Fibroblast of gingiva (primary cell): ENCODE measurements around the gene MYO6.

Experiments
- DNase-seq: peaks from one replicate; pipeline ENCODE4 v3.0.0-alpha.2; 2011; ENCODE audit warnings: low read depth

MYO6 gene

GRCh38 chr6:75947935-75948334, 198.9 kb downstream of the MYO6 start:
- DNase-seq = no peak

- no peak for DNase-seq
Measured at GRCh38 chr6:75952128-75952527, 203.1 kb downstream of the MYO6 start.

- no peak for DNase-seq
Measured at GRCh38 chr6:75963569-75963968, 214.5 kb downstream of the MYO6 start.

GRCh38 chr6:75968143-75968542, 219.1 kb downstream of the MYO6 start:
- no peak for DNase-seq
